Stimulated activated naive CD4-positive, alpha-beta T cell (primary cell): Measurements from ENCODE around the gene SEC11A.
"Not testable (repeated sequence)": the region's sequence is repeated elsewhere in the genome, so short reads cannot be mapped to it uniquely, and the experiment has no call there.

Source experiments
- DNase-seq, 6 experiments: peaks; one replicate each; lab custom pipeline; 2025; lab: John Stamatoyannopoulos, UW

Gene SEC11A

DNA sequence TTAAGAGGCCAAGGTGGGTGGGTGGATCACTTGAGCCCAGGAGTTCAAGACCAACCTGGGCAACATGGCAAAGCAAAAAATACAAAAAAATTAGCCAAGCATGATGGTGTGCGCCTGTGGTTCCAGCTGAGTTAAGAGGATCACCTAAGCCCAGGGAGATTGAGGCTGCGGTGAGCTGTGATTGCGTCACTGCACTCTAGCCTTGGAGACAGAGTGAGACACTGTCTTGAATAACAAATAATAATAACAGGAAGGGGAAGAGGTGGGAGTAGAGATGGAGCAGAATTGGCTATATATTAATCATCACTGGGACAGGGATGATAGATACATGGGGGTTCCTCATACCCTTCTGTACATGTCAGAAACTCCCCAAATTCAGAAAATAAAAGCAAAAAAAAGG, 34.1 kb downstream of the SEC11A start:
- DNase-seq, result no peak

DNA sequence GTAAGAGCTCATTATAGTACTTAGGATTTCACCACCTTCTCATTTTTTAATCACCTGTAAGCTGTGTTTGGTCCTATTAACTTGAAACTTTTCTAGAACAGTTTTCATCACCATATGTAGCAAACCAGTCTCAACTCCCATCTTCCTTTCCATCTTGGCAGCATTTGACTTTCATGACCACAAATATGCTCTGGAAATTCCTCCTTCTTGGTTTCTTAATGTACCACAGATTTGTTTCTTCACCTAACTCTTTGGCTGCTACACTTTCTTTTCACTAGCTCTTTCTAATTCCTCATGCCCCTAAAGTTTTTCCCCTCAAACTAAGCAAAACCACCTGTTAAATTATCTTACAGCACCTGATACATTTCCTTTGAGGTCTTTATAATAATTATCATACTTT, 44.7 kb downstream of the SEC11A start:
- no peak for DNase-seq

GRCh38 chr15:84669726-84670125, 46.2 kb downstream of the SEC11A start:
- DNase-seq, result no peak

- no peak for DNase-seq
These were observed 47.5 kb downstream of the SEC11A start for GRCh38 chr15:84668221-84668982.

DNA sequence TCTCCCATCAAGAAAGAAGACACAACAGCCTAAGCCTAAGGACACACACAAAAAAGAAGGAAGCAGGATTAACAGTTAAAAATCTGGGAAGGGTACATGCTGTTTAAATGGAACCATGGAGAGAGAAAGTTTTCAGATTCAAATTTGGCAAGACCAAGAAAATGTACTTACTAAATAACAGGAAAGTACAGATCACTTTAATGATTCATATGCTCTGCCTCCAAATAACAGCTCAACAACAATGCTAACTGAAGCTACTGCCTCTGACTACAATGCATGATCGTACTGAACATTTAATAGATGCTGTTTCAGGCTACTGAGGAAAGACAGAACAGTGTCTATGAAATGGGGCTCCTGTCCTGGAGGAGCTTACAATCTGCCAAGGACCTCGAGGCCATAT, 49.6 kb downstream of the SEC11A start:
- no peak for DNase-seq

- no peak for DNase-seq
These were observed 54.9 kb downstream of the SEC11A start for GRCh38 chr15:84661001-84661400.

GRCh38 chr15:84659904-84660781, 55.8 kb downstream of the SEC11A start:
- DNase-seq, result no peak

- DNase-seq, result no peak
These were observed 57.0 kb downstream of the SEC11A start for GRCh38 chr15:84658788-84659411.

DNA sequence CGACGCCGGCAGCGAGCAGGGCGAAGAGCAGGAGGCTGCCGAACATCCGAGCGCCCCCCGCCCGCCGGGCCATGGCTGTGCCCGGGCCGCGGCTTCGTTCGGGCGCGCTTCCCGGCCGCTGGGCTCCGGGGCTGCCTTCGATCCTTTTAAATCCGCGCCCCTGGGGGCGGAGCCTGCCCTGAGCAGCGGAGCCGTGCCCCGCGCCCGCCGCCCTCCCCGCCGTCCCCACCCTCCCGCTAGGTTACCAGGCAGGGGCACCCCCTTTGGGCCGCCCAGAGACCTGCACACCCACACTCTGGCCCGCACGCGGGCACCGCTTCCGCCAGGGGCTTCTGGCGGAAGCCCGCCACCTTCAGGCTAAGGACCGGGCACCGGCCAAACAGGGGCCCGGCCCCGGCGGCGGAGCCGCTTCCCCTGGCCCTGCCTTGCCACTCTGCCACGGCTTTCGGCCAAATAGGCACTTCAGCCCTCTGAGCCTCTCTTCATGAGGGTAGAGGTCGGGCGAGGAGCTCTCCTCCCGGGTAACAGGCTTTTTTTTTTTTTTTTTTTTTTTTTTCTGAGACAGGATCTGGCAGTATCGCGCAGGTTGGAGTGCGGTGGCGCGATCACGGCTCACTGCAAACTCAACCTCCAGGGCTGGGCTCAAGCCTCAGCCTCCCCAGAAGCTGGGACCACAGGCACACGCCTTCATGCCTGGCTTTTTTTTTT, 57.7 kb downstream of the SEC11A start, which contains the start of gene NMB:
Gene NMB (minus strand): TSS at position 120 of the 708 bp plus-strand sequence. CDS start 47 bp downstream, at position 73.
- DNase-seq, result peak; percentile 77 to 93 (median 86)

GRCh38 chr15:84657748-84658079, 58.2 kb downstream of the SEC11A start:
- no peak for DNase-seq

DNA sequence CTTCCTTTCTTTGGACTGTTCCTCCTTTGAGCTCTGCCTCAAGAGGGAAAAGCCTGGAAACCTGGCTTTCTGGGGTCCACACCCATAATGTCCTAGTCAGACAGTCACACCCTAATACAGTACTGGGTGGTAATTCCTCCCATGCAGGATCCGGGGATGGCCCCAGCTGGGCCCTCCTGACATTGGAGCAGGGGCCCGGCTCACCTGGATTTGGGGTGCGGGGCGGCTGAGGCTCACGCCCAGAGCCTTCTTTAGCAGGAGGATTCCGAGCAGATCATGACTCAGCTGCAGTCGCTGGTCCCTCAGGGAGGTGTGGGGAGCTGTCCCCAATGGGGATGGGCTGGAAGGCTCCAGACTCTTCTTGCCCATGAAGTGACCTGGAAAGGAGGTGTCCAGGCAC, 59.0 kb downstream of the SEC11A start:
- no peak for DNase-seq

DNA sequence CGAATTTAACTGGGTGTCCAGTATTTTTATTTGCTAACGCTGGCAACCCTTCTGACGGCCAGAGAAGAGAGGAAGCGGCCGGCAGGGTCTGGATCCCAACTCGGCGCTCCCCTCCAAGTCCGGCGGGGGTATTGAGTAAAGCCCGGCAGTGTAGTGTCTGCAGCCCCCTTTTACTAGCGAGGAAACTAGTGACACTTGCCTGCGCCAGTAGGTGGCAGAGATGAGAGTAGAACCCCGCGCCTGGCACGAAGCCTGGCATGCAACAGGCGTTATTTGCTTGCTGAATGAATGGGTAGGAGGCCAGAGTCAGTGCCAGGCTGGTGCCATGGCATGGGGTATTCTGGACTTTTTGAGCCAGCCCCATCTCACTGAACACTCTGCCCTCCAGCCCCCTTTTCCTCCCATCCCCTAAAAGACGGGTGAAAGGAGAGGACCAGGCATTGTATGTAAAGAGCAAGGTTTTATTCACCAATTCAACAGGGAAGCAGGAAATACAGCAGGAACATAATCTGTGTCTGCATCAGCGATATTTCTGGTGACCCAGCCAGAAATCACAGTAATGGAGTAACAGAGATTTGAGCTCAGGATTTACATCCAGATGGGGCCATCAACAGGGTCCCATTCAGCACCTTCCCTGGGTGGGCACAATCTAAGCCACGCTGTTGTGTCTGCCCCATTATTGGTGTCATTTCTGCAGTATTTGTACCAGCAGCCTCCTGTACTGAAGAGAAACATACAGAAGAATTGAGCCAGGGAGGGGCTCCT, 61.1 kb downstream of the SEC11A start:
- DNase-seq, result peak; percentile 55 to 77 (median 62)

- DNase-seq, result peak; percentile 93 to 97 (median 95)
These were observed 61.8 kb downstream of the SEC11A start, which contains the start of gene WDR73 for GRCh38 chr15:84653910-84654688. Gene WDR73 (minus strand): TSS chr15:84654283. CDS start chr15:84654274, 9 bp downstream.

- no peak for DNase-seq
These were observed 62.4 kb downstream of the SEC11A start for GRCh38 chr15:84653584-84653909.

DNA sequence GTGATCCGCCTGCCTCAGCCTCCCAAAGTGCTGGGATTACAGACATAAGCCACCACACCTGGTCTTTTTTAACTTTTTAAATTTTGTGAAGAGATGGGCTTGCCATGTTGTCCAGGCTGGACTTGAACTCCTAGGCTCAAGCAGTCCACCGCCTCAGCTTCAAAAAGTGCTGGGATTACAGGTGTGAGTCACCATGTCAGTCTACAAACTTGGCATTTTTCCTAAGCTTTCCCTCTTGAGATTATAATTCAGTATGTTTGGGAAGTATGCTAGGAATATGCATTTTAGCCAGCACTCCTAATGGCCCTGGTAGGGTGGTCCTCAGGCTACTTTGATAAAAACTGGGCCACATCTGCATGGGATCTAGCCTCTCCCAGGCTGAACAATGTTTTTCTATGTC, 66.2 kb downstream of the SEC11A start:
- DNase-seq, result no peak

DNA sequence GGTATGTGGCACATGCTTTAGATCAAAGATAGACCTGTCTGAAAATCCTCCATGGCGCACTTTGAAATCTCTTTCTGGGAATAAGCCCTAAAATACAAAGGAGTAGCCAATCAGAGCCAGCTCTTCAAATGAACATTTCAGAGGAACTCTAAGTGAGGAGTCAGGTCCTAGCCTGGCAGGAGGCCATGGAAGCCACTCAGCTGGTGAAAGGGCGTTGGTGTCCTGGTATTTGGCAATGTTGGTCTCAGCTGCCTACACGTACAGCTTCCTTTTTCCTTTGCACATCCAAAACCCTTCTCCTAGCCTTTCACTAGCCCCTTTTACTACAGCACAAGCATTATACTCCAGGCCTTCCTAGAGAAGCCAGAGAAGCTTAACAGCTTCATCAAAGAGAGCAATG, 67.4 kb downstream of the SEC11A start:
- DNase-seq, result no peak

GRCh38 chr15:84647726-84648125, 68.2 kb downstream of the SEC11A start:
- DNase-seq, result no peak

- DNase-seq, result no peak
These were observed 69.9 kb downstream of the SEC11A start for GRCh38 chr15:84645997-84646396.

- no peak for DNase-seq
These were observed 70.4 kb downstream of the SEC11A start for GRCh38 chr15:84645496-84645895.

DNA sequence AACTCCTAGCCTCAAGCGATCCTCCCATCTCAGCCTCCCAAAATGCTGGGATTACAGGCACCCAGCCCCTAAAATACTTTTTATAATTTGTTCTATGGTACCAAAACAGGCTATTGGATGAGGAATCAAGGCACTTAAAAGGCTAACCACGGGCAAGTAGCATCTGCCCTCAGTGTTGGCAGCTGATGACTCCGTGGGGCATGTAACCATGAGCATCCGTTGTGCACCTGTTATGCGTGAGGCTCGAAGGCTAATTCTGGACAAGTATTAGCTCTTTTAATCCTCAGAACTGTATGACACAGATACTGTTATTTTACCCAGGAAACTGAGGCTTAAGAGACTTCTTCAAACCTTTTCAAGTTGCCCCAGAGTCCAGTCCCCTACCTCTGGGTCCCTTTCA, 72.1 kb downstream of the SEC11A start:
- no peak for DNase-seq

DNA sequence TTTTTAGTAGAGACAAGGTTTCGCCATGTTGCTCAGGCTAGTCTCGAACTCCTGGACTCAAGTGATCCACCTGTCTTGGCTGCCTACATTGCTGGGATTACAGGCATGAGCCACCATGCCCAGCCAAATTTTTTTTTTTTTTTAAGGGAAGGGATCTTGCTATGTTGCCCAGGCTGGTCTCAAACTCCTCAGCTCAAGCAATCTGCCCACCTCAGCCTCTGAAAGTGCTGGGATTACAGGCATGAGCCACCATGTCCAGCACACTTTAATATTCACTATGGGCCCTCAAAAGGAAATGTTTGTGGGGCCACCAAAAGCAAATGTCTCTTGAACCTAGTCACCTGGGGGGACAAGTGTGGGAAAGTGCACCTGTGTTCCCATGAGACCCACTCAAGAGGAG, 73.3 kb downstream of the SEC11A start:
- not testable (repeated sequence) for DNase-seq
